Measurements from ENCODE around the gene PLCB4. TPM values are rescaled to one million over a fixed set of nuclear protein-coding genes. Genes with fewer than 3 reads are reported as not detected.

PLCB4 gene
- total RNA-seq, 1 experiment from 2014 or later, result 12.6 TPM

DNA sequence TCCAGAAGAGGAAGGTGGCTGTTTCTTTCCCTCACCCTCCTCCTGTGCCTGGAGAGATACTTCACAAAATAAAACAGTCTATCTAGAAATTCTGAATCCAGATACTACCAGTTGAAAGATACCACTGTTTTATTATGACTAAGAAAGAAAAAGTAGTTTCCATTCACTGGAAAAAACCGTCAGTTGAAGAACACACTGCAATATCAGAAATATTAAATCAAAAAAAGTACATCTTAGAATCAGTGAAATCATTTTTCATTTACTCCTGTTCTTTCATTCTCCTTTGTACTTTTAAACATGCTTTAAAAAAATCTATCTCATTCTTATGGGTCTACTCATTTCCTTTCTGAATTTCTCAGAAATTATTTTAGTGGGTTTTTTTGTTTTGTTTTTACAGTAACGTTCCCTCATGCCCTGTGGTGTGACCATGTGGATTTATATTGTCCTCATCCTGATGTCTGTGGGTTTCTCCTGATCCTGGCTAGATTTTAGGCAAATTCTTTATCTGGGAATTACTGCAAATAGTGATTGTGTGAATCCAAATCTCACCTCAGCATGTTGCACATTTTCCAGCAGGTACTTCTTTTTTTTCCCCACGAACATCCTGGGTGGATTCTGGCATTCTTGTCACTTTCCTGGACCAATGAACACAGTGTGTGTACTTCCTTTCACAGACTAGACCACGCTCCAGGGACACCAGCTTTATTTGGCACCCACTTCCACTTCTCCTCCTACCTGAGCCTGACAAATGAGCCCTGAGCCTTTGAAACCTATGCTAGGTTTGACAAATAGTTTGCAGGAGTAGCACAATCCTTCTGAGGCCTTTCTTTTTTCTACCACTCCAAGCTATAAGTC, 331.5 kb downstream of the PLCB4 start:
- POLR2A ChIA-PET, result no interaction called here
- TF ChIP-seq FOXJ3 (CRISPR knock-in tag; IDR thresholded peaks at IDR 0.05; ENCODE audit: borderline replicate concordance) (no peak), E2F4 (CRISPR knock-in tag; IDR thresholded peaks at IDR 0.05; ENCODE audit: borderline replicate concordance, low read depth) (no peak), ZNF512 (CRISPR knock-in tag; IDR thresholded peaks at IDR 0.05; ENCODE audit: borderline replicate concordance) (no peak), PRDM15 (CRISPR knock-in tag; IDR thresholded peaks at IDR 0.05) (no peak), RORB (CRISPR knock-in tag; IDR thresholded peaks at IDR 0.05) (no peak), MLX (CRISPR knock-in tag; IDR thresholded peaks at IDR 0.05) (no peak), HMGA2 (CRISPR knock-in tag; IDR thresholded peaks at IDR 0.05) (no peak), MAX (CRISPR knock-in tag; IDR thresholded peaks at IDR 0.05) (no peak), FOXP1 (CRISPR knock-in tag; IDR thresholded peaks at IDR 0.05; ENCODE audit: borderline replicate concordance) (no peak), ZNF425 (CRISPR knock-in tag; conservative IDR thresholded peaks at IDR 0.05) (no peak)
- TF ChIP-seq, protein P1, sequence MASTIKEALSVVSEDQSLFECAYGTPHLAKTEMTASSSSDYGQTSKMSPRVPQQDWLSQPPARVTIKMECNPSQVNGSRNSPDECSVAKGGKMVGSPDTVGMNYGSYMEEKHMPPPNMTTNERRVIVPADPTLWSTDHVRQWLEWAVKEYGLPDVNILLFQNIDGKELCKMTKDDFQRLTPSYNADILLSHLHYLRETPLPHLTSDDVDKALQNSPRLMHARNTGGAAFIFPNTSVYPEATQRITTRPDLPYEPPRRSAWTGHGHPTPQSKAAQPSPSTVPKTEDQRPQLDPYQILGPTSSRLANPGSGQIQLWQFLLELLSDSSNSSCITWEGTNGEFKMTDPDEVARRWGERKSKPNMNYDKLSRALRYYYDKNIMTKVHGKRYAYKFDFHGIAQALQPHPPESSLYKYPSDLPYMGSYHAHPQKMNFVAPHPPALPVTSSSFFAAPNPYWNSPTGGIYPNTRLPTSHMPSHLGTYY (CRISPR knock-in tag; IDR thresholded peaks at IDR 0.05), result no peak
- TF ChIP-seq, protein P2, sequence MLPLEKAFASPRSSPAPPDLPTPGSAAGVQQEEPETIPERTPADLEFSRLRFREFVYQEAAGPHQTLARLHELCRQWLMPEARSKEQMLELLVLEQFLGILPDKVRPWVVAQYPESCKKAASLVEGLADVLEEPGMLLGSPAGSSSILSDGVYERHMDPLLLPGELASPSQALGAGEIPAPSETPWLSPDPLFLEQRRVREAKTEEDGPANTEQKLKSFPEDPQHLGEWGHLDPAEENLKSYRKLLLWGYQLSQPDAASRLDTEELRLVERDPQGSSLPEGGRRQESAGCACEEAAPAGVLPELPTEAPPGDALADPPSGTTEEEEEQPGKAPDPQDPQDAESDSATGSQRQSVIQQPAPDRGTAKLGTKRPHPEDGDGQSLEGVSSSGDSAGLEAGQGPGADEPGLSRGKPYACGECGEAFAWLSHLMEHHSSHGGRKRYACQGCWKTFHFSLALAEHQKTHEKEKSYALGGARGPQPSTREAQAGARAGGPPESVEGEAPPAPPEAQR (CRISPR knock-in tag; IDR thresholded peaks at IDR 0.05), result no peak
- TF ChIP-seq, protein P3, sequence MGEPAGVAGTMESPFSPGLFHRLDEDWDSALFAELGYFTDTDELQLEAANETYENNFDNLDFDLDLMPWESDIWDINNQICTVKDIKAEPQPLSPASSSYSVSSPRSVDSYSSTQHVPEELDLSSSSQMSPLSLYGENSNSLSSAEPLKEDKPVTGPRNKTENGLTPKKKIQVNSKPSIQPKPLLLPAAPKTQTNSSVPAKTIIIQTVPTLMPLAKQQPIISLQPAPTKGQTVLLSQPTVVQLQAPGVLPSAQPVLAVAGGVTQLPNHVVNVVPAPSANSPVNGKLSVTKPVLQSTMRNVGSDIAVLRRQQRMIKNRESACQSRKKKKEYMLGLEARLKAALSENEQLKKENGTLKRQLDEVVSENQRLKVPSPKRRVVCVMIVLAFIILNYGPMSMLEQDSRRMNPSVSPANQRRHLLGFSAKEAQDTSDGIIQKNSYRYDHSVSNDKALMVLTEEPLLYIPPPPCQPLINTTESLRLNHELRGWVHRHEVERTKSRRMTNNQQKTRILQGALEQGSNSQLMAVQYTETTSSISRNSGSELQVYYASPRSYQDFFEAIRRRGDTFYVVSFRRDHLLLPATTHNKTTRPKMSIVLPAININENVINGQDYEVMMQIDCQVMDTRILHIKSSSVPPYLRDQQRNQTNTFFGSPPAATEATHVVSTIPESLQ (CRISPR knock-in tag; IDR thresholded peaks at IDR 0.05), result no peak
- TF ChIP-seq, protein P4, sequence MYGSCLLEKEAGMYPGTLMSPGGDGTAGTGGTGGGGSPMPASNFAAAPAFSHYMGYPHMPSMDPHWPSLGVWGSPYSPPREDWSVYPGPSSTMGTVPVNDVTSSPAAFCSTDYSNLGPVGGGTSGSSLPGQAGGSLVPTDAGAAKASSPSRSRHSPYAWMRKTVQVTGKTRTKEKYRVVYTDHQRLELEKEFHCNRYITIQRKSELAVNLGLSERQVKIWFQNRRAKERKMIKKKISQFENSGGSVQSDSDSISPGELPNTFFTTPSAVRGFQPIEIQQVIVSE (CRISPR knock-in tag; IDR thresholded peaks at IDR 0.05; ENCODE audit: borderline replicate concordance), result no peak

More for the DNA sequence above, 331.5 kb downstream of the PLCB4 start:
- Mint-ChIP-seq H3K27me3 (ENCODE audit: low read depth) (no peaks in the 10 kb centered on the region), H3K4me3 (no peak overlapping the region), H3K4me1 (peaks cover 12% of the 10 kb centered on the region), H3K36me3 (no peaks in the 10 kb centered on the region), H3K9me3 (no peaks in the 10 kb centered on the region), H3K27ac (no peak overlapping the region)
- ATAC-seq, result no peak
- no peak for DNase-seq (ENCODE audit: low spot score)
- CTCF ChIA-PET, result interaction anchor here (1.1 kb wide), 1 partner anchor 7 kb away, joined by 3 read pairs; no protein-coding TSS in a partner anchor

Measured in WTC11 (cell line).